HG03135 (cell line): ENCODE measurements around the gene SPATA4.
"Not testable (repeated sequence)": the region's sequence is repeated elsewhere in the genome, so short reads cannot be mapped to it uniquely, and the experiment has no call there.

Source experiments
- ATAC-seq: cut with Tn5 transposase; IDR thresholded peaks from one replicate; pipeline ENCODE4 v1.9.1; 2021; ENCODE audit warnings: mild to moderate bottlenecking, moderate library complexity; ENCODE audit not compliant: unreplicated experiment

Gene SPATA4

GRCh38 chr4:176195184-176195978 is at the start of gene SPATA4:
SPATA4 (minus strand) TSS chr4:176195585; CDS start chr4:176195562, 23 bp downstream.
- peak; percentile 99 for ATAC-seq

GRCh38 chr4:176242764-176243347 is 47.5 kb upstream of the SPATA4 start:
- no peak for ATAC-seq

- no peak for ATAC-seq
Observed at GRCh38 chr4:176241703-176242102, 46.3 kb upstream of the SPATA4 start.

- ATAC-seq, result no peak
Observed at GRCh38 chr4:176238826-176239225, 43.4 kb upstream of the SPATA4 start.

- ATAC-seq, result no peak
Observed at GRCh38 chr4:176238157-176238610, 42.8 kb upstream of the SPATA4 start.

GRCh38 chr4:176236946-176237345 is 41.6 kb upstream of the SPATA4 start:
- no peak for ATAC-seq

GRCh38 chr4:176230836-176231235 is 35.5 kb upstream of the SPATA4 start:
- no peak for ATAC-seq

- ATAC-seq, result no peak
Observed at GRCh38 chr4:176229645-176230044, 34.3 kb upstream of the SPATA4 start.

GRCh38 chr4:176226736-176227135 is 31.4 kb upstream of the SPATA4 start:
- ATAC-seq, result no peak

- no peak for ATAC-seq
Observed at GRCh38 chr4:176223561-176223960, 28.2 kb upstream of the SPATA4 start.

- ATAC-seq, result no peak
Observed at GRCh38 chr4:176222149-176222548, 26.8 kb upstream of the SPATA4 start.

- ATAC-seq, result no peak
Observed at GRCh38 chr4:176217510-176217909, 22.1 kb upstream of the SPATA4 start.

- not testable (repeated sequence) for ATAC-seq
Observed at GRCh38 chr4:176212351-176212750, 17.0 kb upstream of the SPATA4 start.

- no peak for ATAC-seq
Observed at GRCh38 chr4:176210579-176211296, 15.4 kb upstream of the SPATA4 start.

- no peak for ATAC-seq
Observed at GRCh38 chr4:176210101-176210500, 14.7 kb upstream of the SPATA4 start.

GRCh38 chr4:176209535-176209934 is 14.2 kb upstream of the SPATA4 start:
- no peak for ATAC-seq

GRCh38 chr4:176207839-176208238 is 12.5 kb upstream of the SPATA4 start:
- no peak for ATAC-seq

- ATAC-seq, result no peak
Observed at GRCh38 chr4:176205299-176205698, 9.9 kb upstream of the SPATA4 start.

- no peak for ATAC-seq
Observed at GRCh38 chr4:176198316-176198903, 3.0 kb upstream of the SPATA4 start.

GRCh38 chr4:176193938-176194337 is 1.4 kb downstream of the SPATA4 start:
- ATAC-seq, result no peak

- ATAC-seq, result no peak
Observed at GRCh38 chr4:176193126-176193525, 2.3 kb downstream of the SPATA4 start.
